IPS-11a (cell line): ENCODE data around the gene ZDHHC11.
"Not testable (repeated sequence)": the region's sequence is repeated elsewhere in the genome, so short reads cannot be mapped to it uniquely, and the experiment has no call there.

Experiments used
- H3K4me3 ChIP-seq: one replicate; pipeline ENCODE4 v1.5.1; 2013; ENCODE audit warnings: low read depth, low read length, control low read depth

ZDHHC11 gene

DNA sequence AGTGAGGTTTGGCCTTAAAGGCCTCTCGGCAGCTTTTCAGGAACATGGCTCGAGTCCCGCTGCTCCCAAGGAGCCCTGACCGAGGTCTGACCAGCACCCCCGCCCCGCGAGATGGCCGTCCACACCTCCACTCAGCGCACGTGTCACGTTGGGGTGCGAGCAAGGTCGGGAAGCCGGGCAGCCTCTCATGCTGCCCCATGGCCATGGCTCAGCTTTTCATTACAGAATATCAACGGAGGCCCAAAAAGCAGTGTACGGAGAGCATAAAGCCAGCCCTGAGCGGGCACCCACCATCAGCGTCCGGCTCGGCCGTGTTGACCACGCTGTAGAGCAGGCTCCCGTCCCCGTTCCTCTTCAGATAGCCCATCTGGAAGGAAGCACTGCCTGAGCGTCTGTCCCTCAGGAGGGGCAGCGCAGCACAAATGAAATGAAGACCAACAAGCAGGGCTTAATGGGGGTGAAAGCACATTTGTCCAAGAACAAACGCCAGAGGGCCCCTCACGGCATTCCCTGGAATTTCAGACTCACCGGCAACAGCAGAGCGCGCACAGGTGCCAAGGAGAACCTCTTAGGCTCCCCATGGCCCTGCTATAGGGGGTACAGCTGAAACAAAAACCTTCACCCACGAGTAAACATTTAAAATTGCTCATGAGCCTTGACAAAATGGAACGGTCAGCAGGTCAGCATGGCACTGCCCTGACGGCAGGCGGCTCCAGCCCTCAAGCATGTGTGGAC lies 30.2 kb upstream of the ZDHHC11 start:
- H3K4me3 ChIP-seq: no peak overlapping the region

GRCh38 chr5:878677-879076 lies 27.9 kb upstream of the ZDHHC11 start:
- H3K4me3 ChIP-seq: not testable (repeated sequence)

DNA sequence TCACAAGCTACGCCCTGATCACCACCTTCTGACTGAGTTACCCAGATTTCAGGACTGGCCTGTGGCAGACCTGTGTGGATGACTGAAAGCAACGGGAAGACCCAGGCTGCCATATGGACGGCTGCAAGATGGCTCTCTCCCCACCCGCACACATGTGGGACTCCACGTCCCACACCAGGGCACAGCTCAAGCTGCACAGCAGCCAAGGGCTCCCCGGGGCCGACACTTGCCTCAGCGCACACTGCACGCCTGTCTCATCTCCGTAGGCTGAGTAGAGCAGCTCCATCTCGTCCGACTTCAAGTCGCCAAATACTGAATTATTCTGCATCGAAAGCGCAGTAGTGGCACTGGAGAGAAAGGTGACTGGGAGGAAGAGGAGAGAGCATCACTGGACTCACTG lies 27.3 kb upstream of the ZDHHC11 start:
- H3K4me3 ChIP-seq: no peak overlapping the region

GRCh38 chr5:876398-877365 lies 25.9 kb upstream of the ZDHHC11 start:
- no peak overlapping the region for H3K4me3 ChIP-seq

DNA sequence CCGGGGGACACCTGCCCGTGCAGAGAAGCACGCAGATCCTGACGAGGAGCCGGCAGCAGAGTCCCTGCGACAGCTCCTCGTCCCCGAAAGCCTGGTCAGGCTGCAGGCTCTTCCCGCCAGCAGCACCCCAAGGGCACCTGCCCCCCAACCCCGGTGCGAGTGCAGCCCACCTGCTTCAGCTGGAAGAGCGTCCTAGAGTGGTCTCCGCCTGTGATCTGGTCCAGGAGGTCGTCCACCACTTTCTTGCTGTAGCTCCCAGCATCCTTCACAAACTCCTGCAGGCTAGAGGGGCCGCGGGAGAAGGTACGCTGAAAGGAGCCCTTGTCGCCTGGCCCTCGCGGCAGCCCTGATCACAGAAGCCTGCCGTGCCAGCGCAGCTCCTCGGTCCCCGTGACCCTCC lies 25.1 kb upstream of the ZDHHC11 start:
- no peak overlapping the region for H3K4me3 ChIP-seq

GRCh38 chr5:873328-873727 lies 22.5 kb upstream of the ZDHHC11 start:
- H3K4me3 ChIP-seq: no peak overlapping the region

GRCh38 chr5:872301-872700 lies 21.5 kb upstream of the ZDHHC11 start:
- no peak overlapping the region for H3K4me3 ChIP-seq

GRCh38 chr5:871596-872298 lies 21.0 kb upstream of the ZDHHC11 start:
- no peak overlapping the region for H3K4me3 ChIP-seq

GRCh38 chr5:870956-871355 lies 20.2 kb upstream of the ZDHHC11 start:
- H3K4me3 ChIP-seq: no peak overlapping the region

GRCh38 chr5:868428-869135 lies 17.8 kb upstream of the ZDHHC11 start:
- H3K4me3 ChIP-seq: no peak overlapping the region

- H3K4me3 ChIP-seq: no peak overlapping the region
Observed at GRCh38 chr5:867300-867870, 16.6 kb upstream of the ZDHHC11 start.

DNA sequence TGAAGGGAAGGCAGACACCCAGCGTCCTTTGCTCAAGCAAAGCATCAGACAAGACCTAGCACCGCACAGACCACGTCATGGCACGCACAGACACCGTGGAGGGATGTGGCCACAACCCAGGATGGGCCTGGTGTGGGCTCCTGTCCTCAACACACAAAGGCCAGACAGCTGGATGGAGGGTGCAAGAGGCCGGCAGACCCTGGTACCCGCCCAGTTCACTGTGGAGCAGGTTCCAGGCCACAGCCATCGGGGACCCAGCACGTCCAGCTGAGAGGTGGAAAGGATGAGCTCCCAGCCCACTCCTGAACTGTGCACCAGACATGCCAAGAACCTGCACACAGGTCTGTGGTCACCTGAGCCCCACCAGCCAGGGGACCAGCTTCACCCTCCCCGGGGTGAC lies 15.0 kb upstream of the ZDHHC11 start:
- H3K4me3 ChIP-seq: no peak overlapping the region

DNA sequence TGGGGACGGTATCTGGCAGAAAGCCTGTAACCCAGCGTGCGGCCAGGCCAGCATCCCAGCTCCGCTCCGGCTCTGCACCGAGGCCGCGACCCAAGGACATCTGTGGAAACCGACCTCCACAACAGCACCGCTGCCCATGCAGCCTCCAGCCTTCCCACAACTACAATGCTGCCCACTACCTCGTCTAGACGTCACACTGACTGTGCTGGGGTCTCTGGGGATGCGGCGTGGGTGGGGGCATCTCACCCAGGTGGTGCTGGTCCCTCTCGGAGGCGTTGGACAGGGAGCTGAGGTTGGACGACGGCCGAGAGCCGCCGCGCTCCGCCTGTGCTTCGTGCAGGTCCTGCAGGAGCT lies 14.4 kb upstream of the ZDHHC11 start:
- H3K4me3 ChIP-seq: no peak overlapping the region

DNA sequence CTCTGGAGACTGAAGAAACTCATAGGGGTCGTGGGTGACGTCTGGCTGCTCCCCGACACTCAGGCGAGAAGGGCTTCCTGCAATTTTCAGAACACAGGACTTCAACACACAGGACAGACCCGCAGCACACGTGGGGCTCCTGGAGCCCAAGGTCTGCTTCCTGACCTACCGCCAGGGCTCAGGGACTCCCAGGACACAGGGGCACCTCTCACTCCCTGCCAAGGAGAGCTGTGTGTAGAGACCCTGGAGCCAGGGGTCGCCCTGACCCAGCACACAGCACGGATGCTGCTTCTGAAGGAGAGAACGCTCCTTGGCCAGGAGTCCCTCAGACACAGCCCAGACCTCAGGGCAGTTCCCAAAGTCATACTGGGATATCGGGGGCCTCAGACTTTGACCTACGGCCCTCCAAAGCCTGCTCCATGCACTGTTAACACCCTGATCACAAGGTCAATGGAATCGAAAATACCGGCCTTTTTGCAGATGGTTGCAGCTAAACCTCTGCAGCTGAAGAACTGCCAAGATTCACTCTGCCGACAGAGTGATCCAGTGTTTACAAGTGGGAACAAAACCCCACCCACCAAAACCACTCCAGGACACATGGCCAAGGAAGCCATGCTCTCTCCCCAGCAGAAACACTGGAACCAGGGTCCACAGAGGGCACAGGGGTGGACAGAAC lies 13.8 kb upstream of the ZDHHC11 start:
- H3K4me3 ChIP-seq: no peak overlapping the region

GRCh38 chr5:863244-863805 lies 12.5 kb upstream of the ZDHHC11 start:
- H3K4me3 ChIP-seq: no peak overlapping the region

DNA sequence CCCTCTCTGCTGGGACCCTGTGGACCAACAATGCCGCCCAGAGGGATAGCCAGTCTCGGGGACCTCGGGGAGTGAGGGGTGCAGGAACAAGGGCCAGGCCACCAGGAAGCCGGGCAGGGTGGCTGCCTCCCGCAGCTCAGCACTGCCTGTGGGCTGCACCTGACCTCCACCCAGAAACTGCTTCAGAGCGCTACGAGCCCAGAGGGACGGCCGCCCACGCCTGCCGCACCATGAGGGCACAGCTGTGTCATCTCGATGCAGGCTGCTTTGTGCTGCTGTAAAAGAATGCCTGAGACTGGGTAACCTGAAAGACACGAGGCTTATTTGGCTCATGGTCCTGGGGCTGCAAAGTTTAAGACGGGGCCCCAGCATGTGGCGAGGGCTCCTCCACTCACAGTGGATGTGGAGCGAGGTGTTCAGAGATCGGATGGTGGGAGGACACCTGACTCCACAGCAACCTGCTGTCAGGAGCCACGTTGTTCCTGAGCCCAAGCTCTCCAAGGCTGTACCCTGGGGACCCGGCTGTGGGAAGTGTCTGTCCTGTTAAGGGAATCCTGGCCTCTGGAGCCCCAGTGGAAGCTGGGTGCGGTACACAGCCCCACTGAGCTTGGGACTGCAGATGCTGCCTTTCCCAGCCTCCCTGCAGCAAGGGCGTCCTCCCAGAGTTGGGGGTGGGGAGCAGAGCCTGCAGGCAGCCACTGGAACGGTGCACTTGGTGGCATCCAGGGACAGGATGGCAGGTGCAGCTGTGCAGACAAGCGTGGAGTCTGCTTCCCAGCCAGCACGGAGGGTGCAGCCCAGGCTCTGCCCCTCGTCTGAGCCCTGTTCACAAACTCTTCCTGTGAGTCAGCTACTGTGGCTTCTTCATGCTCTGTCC lies 11.8 kb upstream of the ZDHHC11 start:
- no peak overlapping the region for H3K4me3 ChIP-seq

DNA sequence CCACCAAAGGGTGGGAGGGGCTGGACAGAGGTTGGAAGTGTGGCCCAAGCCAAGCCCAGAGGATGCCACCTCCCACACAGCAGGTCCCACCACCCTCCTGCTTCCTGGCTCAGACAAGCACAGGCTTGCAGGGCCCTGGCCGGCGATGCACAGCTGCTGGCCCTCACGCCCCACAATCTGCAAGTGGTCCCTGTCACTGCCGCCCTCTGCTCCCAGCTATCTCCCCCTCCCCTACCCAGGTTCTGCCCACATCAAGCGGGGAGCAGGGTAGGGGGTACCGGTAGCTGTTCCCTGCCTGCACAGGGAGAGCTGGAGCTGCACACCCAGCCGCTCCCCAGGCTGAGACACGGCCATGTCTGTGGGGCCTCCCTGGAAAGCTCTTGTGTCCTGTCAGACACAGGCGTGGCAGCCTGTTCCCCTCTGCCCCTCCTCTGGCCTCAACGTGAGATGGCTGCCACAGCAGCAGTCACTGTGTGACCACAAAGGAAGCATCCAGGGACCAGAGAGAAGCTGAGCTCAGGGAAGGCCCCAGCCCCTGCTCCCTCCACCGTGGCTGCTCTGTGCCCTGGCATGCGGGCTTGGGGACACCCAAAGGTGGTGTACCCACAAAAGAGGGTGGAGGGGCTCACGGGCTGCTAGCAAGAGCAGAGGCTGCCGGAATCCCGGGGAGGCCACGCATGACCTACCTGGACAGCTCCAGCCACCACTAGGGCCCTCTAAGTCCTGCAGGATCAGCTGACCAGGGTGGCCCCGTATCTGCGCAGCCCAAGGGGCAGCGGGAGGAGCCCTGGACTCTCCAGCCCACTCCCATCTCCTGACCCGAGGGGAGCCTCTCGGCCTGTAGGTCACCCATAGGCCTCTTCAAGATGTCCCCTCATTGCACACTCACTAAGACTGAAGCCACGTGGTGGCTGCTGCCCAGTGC lies 10.9 kb upstream of the ZDHHC11 start:
- no peak overlapping the region for H3K4me3 ChIP-seq
